Measurements from ENCODE around the gene MAP2K6. TPM values are rescaled to one million over a fixed set of nuclear protein-coding genes. Genes with fewer than 3 reads are reported as not detected.

MAP2K6 gene
- total RNA-seq, 4 donors from 2014 or later: 12.1 to 20.5 (median 17.2) TPM

GRCh38 chr17:69574257-69575197 lies 160.0 kb downstream of the MAP2K6 start:
- no peaks in the 10 kb centered on the region for H3K27me3 ChIP-seq
- no peaks in the 10 kb centered on the region for H3K36me3 ChIP-seq
- H3K4me1 ChIP-seq: peaks cover 0 to 9% (median 0%) of the 10 kb centered on the region in 4 donors
- no peak for DNase-seq
- TF ChIP-seq CTCF (IDR thresholded peaks at IDR 0.05) (no peak), POLR2A (IDR thresholded peaks at IDR 0.05) (no peak)
- peak overlapping the region in 1 of 4 donors; percentile 4 for H3K27ac ChIP-seq
- no peak overlapping the region for H3K4me3 ChIP-seq
- H3K9me3 ChIP-seq: no peaks in the 10 kb centered on the region

GRCh38 chr17:69575346-69575761 lies 160.9 kb downstream of the MAP2K6 start:
- Histone ChIP-seq H3K27me3 (no peaks in the 10 kb centered on the region), H3K36me3 (no peaks in the 10 kb centered on the region), H3K9me3 (no peaks in the 10 kb centered on the region), H3K4me1 (peaks cover 0 to 9% (median 0%) of the 10 kb centered on the region in 4 donors), H3K27ac (no peak overlapping the region), H3K4me3 (no peak overlapping the region)
- TF ChIP-seq POLR2A (IDR thresholded peaks at IDR 0.05): no peak
- no peak for TF ChIP-seq CTCF (IDR thresholded peaks at IDR 0.05)
- no peak for DNase-seq

GRCh38 chr17:69577098-69577497 lies 162.6 kb downstream of the MAP2K6 start:
- Histone ChIP-seq H3K27ac (no peak overlapping the region), H3K4me1 (peaks cover 0 to 9% (median 0%) of the 10 kb centered on the region in 4 donors), H3K36me3 (no peaks in the 10 kb centered on the region), H3K27me3 (no peaks in the 10 kb centered on the region), H3K4me3 (no peak overlapping the region), H3K9me3 (no peaks in the 10 kb centered on the region)
- no peak for TF ChIP-seq CTCF (IDR thresholded peaks at IDR 0.05)
- no peak for TF ChIP-seq POLR2A (IDR thresholded peaks at IDR 0.05)
- no peak for DNase-seq

GRCh38 chr17:69578385-69578936 lies 164.0 kb downstream of the MAP2K6 start:
- H3K4me1 ChIP-seq: peaks cover 0 to 9% (median 0%) of the 10 kb centered on the region in 4 donors
- no peak for DNase-seq
- H3K27me3 ChIP-seq: no peaks in the 10 kb centered on the region
- no peak overlapping the region for H3K4me3 ChIP-seq
- H3K36me3 ChIP-seq: no peaks in the 10 kb centered on the region
- H3K9me3 ChIP-seq: no peaks in the 10 kb centered on the region
- H3K27ac ChIP-seq: no peak overlapping the region
- TF ChIP-seq POLR2A (IDR thresholded peaks at IDR 0.05) (no peak), CTCF (IDR thresholded peaks at IDR 0.05) (no peak)

GRCh38 chr17:69579961-69580677 lies 165.6 kb downstream of the MAP2K6 start:
- H3K4me3 ChIP-seq: no peak overlapping the region
- no peaks in the 10 kb centered on the region for H3K36me3 ChIP-seq
- TF ChIP-seq POLR2A (IDR thresholded peaks at IDR 0.05) (no peak), CTCF (IDR thresholded peaks at IDR 0.05) (no peak)
- no peak for DNase-seq
- H3K4me1 ChIP-seq: peaks cover 0 to 4% (median 0%) of the 10 kb centered on the region in 4 donors
- no peaks in the 10 kb centered on the region for H3K9me3 ChIP-seq
- no peak overlapping the region for H3K27ac ChIP-seq
- H3K27me3 ChIP-seq: no peaks in the 10 kb centered on the region

Measured in Peyer's patch (tissue), 4 donors.